Measurements from ENCODE around the gene ITGB3BP. TPM values are rescaled to one million over a fixed set of nuclear protein-coding genes. Genes with fewer than 3 reads are reported as not detected.

The ITGB3BP gene
- total and polyA plus RNA-seq, 4 donors: 5.7 to 15.2 (median 7.5) TPM

- Histone ChIP-seq H3K4me3 (ENCODE audit: low read depth in 1 of 3, low read length in 3 of 3) (no peak overlapping the region), H3K36me3 (ENCODE audit: control insufficient read depth in 4 of 4, insufficient read depth in 3 of 4, low read depth in 1 of 4, low read length in 3 of 4) (peaks cover 0 to 4% (median under 1%) of the 10 kb centered on the region in 4 donors), H3K9me3 (ENCODE audit: control insufficient read depth in 4 of 4, low read length in 3 of 4) (no peaks in the 10 kb centered on the region), H3K27me3 (ENCODE audit: control insufficient read depth in 4 of 4, insufficient read depth in 4 of 4, low read length in 3 of 4) (no peaks in the 10 kb centered on the region), H3K27ac (ENCODE audit: low read depth in 1 of 2, low read length in 2 of 2) (no peak overlapping the region), H3K4me1 (ENCODE audit: control insufficient read depth in 4 of 4, insufficient read depth in 4 of 4, low read length in 3 of 4) (no peaks in the 10 kb centered on the region), H3K9ac (ENCODE audit: low read depth in 1 of 2, low read length in 2 of 2) (no peak overlapping the region)
- WGBS: 90% methylated on average over 3 of the region's 3 CpGs
- DNase-seq (ENCODE audit: low spot score): no peak
- TF ChIP-seq REST (IDR thresholded peaks at IDR 0.05): no peak
- TF ChIP-seq HNF4A (conservative IDR thresholded peaks at IDR 0.05): no peak
- TF ChIP-seq YY1 (IDR thresholded peaks at IDR 0.05): no peak
- TF ChIP-seq FOXA2 (IDR thresholded peaks at IDR 0.05): no peak
- TF ChIP-seq, protein P1, sequence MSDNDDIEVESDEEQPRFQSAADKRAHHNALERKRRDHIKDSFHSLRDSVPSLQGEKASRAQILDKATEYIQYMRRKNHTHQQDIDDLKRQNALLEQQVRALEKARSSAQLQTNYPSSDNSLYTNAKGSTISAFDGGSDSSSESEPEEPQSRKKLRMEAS (IDR thresholded peaks at IDR 0.05): no peak
- no peak for TF ChIP-seq EGR1 (IDR thresholded peaks at IDR 0.05; ENCODE audit: low read depth in 2 of 2)
- no peak for TF ChIP-seq HNF4G (IDR thresholded peaks at IDR 0.05)
- no peak for TF ChIP-seq FOXA1 (IDR thresholded peaks at IDR 0.05)
- no peak for TF ChIP-seq JUND (IDR thresholded peaks at IDR 0.05)
- no peak for TF ChIP-seq SP1 (IDR thresholded peaks at IDR 0.05)
- no peak for TF ChIP-seq NR2F2 (IDR thresholded peaks at IDR 0.05)
- no peak for TF ChIP-seq RAD21 (IDR thresholded peaks at IDR 0.05)
- TF ChIP-seq CTCF (IDR thresholded peaks at IDR 0.05; ENCODE audit: low read depth, low read length, missing input control): no peak
- TF ChIP-seq TAF1 (conservative IDR thresholded peaks at IDR 0.05): no peak
- no peak for TF ChIP-seq RXRA (IDR thresholded peaks at IDR 0.05)
- TF ChIP-seq, protein P2, sequence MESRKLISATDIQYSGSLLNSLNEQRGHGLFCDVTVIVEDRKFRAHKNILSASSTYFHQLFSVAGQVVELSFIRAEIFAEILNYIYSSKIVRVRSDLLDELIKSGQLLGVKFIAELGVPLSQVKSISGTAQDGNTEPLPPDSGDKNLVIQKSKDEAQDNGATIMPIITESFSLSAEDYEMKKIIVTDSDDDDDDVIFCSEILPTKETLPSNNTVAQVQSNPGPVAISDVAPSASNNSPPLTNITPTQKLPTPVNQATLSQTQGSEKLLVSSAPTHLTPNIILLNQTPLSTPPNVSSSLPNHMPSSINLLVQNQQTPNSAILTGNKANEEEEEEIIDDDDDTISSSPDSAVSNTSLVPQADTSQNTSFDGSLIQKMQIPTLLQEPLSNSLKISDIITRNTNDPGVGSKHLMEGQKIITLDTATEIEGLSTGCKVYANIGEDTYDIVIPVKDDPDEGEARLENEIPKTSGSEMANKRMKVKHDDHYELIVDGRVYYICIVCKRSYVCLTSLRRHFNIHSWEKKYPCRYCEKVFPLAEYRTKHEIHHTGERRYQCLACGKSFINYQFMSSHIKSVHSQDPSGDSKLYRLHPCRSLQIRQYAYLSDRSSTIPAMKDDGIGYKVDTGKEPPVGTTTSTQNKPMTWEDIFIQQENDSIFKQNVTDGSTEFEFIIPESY (IDR thresholded peaks at IDR 0.05): no peak
- TF ChIP-seq GABPA (IDR thresholded peaks at IDR 0.05 in 1 of 2, conservative IDR thresholded peaks at IDR 0.05 in 1 of 2): no peak
Observed at GRCh38 chr1:63414691-63415365, 108.2 kb downstream of the ITGB3BP start.

Data from liver (tissue), 9 donors.